ENCODE results near the gene DUS2.

The DUS2 gene

DNA sequence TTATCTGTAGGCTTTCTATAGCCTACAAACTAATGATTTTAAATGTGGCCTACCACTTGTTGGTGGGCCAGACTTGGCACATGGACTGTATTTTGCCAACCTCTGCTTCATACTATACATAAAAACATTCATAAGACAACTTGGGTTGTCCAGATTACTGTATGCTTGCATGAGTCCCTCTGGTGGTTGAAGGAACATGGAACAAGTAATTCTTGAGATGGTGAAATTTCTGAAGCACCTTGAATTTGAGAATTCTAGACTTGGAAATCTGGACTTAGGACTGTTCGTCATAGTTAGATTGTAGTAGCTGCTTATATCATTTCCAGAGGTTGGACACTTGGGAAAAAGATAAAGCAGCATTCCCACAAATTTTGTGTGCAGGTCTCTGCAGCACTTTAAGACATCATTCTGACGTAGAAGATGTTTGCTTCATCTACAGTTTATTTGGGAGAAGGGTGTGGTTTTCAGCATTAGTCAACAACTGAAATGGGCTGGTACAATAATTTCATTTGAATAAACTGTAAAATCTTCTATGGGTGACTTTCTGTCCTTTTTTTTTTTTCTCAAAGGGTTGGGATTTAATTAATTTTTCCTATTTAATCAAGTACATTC is 93.3 kb downstream of the DUS2 start:
- TF ChIP-seq, protein P1, sequence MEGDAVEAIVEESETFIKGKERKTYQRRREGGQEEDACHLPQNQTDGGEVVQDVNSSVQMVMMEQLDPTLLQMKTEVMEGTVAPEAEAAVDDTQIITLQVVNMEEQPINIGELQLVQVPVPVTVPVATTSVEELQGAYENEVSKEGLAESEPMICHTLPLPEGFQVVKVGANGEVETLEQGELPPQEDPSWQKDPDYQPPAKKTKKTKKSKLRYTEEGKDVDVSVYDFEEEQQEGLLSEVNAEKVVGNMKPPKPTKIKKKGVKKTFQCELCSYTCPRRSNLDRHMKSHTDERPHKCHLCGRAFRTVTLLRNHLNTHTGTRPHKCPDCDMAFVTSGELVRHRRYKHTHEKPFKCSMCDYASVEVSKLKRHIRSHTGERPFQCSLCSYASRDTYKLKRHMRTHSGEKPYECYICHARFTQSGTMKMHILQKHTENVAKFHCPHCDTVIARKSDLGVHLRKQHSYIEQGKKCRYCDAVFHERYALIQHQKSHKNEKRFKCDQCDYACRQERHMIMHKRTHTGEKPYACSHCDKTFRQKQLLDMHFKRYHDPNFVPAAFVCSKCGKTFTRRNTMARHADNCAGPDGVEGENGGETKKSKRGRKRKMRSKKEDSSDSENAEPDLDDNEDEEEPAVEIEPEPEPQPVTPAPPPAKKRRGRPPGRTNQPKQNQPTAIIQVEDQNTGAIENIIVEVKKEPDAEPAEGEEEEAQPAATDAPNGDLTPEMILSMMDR (IDR thresholded peaks at IDR 0.05), result peak; percentile 54

DNA sequence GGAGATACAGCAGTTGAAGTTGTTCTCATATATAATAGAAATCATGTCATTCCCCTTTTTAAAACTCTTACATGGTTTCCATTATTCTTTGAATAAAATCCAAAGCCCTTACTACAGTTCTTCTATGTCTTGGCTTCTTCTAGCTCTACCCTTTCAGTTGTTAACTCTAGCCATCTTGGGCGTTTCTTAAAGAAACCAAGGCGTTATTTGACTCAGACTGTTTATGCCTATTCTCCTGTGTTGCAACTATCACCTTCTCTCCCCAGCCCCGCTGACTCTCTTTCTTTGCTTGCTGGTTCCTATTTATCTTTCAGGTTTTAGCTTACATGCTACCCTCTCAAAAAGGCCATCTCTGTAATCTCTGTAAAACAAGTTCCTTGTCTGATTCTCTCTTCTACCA is 94.8 kb downstream of the DUS2 start:
- TF ChIP-seq, protein P1 (IDR thresholded peaks at IDR 0.05), result no peak

DNA sequence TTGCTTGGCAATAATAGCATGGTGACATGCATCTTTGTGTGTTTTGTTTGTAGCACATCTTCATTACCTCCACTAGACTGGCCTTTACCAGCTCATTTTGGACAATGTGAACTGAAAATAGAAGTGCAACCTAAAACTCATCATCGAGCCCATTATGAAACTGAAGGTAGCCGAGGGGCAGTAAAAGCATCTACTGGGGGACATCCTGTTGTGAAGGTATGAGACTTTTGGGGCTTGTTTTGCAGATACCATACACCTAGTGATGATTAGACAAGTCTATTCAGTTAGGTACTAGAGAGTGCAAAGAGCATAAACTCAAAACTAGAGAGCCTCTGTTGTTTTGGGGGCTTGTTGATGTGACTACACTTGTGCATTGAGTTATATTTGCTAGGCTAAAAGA is 103.3 kb downstream of the DUS2 start:
- TF ChIP-seq, protein P1 (IDR thresholded peaks at IDR 0.05), result no peak

GRCh38 chr16:68128577-68129305 is 105.7 kb downstream of the DUS2 start:
- TF ChIP-seq, protein P1 (IDR thresholded peaks at IDR 0.05), result no peak

All from LNCAP (cell line).